HS-27A (cell line): ENCODE measurements around the gene SPIB.
"Not testable (repeated sequence)": the region's sequence is repeated elsewhere in the genome, so short reads cannot be mapped to it uniquely, and the experiment has no call there.

Source experiments
- DNase-seq: peaks from one replicate; pipeline ENCODE4 v3.0.0-alpha.2; 2012; ENCODE audit warnings: low read depth, missing footprints

Gene SPIB

DNA sequence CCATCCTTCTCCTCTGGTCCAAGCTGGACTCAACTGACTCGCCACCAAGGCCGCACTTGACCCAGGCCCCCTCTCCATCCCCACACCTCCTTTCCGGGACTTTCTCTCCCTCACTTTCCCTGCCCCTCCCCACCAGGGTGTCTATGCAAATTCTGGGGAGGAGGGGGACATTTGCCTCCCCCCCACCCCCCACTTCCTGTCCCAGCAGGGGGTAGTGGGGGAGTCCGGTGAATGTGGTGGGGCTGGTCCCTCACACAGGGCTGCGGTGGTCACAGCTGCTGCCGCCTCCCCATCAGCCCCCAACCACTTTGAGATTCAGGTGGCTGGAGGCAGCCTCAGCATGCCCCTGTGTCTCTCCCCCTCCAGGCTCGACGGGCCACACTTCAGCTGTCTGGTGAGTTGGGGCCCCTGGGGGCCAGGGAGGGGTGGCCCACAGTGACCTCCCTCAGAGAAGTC, 870 bp downstream of the SPIB start:
- DNase-seq, result no peak

DNA sequence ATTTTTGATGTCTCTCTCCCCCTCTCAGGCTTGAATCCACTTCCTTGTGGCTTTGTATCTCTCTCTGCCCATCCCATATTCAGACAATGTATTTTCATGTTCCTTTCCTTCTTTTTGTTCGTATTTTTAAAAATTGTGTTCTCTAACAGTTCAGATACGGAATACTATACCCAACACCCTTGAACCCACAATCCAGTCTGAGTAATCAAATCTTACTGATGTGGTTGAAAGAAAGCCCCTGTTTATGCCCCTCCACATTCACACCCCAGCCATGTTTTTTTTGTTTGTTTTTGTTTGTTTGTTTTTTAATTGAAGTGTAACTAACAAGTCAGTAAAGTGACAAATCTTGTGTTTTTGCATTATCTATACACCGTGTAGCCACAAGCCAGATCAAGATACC, 1.4 kb downstream of the SPIB start:
- no peak for DNase-seq

DNA sequence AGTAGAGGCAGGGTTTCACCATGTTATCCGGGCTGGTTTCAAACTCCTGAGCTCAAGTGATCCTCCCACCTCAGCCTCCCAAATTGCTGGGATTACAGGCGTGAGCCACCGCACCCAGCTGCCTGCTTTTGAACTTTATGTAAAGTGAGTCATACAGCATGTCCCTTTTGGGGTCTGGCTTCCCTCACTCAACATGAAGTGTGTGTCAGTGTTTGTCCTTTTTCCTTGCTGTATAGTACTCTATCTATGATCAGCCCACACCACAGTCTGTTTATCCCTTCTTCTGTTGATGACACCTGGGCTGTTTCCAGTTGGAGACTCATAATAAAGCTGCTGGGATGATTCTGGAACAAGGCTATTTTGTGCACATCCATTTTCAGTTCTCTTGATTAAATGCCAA, 2.1 kb downstream of the SPIB start:
- no peak for DNase-seq

DNA sequence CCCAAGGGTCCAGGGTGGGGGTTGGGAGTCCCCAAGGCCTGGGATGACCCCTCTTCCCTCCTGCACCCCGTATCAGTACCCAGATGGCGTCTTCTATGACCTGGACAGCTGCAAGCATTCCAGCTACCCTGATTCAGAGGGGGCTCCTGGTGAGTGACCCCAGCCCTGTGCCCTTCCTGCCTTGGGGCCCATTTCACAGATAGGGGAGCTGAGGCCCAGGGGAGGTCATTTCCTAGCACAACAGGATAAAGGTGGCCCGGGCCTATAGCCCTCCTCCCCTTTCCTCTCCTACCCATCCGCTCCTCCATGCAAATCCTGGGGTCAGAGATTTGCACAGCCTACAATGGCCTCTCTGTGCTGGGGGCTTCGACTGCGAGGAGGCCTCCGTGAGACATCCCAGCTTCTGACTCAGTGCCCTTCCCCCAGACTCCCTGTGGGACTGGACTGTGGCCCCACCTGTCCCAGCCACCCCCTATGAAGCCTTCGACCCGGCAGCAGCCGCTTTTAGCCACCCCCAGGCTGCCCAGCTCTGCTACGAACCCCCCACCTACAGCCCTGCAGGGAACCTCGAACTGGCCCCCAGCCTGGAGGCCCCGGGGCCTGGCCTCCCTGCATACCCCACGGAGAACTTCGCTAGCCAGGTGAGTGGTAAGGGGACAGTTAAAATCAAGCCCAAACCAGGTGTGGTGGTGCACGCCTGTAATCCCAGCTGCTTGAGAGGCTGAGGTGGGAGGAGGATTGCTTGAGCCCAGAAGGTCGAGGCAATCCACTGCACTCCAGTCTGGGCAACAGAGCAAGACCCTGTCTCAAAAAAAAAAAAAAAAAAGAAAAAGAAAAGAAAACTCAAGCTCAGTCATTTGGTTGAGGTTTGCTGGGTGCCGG, 3.9 kb downstream of the SPIB start:
- DNase-seq, result no peak

DNA sequence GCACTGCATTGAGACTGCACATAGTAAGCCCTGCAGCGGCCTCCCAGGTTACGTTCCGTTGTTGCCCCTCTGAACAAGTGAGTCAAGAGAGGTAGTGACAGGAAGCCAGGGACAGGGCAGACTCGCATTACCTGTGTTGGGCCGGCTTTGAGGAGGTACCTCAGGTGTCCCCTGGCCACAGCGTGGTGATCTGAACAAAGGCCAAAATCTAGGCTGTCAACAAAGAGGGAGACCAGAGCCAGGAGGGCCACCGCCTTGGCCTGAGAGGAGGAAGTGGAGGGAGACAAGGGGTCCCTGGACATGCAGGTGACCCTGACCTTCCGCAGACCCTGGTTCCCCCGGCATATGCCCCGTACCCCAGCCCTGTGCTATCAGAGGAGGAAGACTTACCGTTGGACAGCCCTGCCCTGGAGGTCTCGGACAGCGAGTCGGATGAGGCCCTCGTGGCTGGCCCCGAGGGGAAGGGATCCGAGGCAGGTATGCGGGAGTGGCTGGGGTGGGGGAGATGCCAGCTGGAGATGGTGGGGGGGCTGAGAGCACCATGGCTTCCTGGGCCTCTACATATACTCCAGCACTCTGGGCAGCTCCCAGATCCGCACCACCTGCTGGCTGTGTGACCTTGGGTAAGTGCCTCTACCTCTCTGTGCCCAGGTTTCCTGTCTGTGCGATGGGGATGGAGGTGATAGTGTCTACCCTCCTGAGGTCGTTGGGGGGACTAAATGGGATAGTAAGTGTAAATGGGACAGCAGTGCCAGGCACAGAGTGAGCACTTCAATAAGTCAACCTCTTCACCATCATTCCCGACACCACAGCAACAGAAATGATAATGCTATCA, 4.8 kb downstream of the SPIB start:
- DNase-seq, result no peak

DNA sequence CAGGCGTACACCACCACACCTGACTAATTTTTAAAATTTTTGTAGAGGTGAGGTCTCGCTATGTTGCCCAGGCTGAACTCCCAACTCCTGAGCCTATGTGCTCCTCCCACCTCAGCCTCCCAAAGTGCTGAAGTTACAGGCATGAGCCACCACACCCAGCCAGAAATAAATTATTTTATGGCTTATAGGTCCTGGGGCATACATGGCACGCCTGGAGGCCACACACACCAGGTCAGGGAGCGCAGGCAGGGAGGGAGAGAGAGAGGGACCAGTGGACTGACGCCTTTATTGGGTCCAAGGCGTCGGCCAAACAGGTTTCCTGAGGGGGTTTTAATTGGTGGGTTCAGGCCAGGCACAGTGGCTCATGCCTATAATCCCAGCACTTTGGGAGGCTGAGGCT, 6.8 kb downstream of the SPIB start:
- DNase-seq, result no peak

DNA sequence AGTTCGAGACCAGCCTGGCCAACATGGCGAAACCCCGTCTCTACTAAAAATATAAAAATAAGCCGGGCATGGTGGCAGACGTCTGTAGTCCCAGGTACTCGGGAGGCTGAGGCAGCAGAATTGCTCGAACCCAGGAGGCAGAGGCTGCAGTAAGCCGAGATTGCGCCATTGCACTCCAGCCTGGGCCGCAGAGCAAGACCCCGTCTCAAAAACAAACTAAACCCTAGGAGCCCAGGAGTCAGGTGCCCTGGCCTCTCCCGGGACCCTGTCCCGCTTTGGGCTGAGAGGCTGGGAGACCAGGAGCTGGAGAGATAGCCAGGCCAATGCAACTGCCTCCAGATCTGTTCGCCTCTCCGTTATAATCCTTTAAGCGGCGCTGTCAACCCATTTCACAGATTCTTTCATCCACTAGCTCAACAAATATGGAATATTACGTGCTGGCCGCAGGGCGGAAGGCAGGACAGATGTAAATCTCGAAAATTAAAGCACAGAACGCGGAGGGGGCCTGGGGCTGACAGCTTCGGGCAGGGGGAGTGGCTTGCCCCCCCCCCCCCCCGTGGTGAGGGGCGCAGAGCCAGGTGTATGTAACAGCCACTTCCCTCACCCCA, 8.7 kb downstream of the SPIB start:
- DNase-seq, result no peak

DNA sequence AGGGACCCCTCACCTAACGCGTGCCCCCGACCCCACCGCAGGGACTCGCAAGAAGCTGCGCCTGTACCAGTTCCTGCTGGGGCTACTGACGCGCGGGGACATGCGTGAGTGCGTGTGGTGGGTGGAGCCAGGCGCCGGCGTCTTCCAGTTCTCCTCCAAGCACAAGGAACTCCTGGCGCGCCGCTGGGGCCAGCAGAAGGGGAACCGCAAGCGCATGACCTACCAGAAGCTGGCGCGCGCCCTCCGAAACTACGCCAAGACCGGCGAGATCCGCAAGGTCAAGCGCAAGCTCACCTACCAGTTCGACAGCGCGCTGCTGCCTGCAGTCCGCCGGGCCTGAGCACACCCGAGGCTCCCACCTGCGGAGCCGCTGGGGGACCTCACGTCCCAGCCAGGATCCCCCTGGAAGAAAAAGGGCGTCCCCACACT, 9.3 kb downstream of the SPIB start:
- DNase-seq, result no peak

DNA sequence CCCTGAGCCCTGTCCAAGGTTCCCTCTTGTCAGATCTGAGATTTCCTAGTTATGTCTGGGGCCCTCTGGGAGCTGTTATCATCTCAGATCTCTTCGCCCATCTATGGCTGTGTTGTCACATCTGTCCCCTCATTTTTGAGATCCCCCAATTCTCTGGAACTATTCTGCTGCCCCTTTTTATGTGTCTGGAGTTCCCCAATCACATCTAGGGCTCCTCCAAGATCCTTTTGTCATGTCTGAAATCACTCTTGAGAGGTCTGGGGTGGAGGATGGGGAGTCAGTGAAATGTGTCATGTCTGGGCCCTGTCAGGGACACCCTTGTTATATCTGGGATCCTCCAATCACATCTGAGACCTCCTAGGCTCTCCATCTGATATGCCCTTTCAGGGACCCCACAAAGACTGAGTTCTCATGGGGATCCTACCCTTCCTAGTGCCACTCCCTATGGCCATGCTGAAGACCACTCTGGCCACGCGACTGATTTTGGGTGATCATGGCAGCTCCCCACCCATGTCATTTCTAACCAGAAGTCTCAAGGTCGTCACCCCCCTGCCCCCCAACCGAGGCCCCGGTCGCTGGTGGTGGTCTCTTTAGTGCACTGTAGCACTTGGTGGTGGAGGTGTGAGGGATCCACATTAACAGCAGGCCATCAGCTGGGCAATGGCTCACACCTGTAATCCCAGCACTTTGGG, 10.2 kb downstream of the SPIB start:
- no peak for DNase-seq

DNA sequence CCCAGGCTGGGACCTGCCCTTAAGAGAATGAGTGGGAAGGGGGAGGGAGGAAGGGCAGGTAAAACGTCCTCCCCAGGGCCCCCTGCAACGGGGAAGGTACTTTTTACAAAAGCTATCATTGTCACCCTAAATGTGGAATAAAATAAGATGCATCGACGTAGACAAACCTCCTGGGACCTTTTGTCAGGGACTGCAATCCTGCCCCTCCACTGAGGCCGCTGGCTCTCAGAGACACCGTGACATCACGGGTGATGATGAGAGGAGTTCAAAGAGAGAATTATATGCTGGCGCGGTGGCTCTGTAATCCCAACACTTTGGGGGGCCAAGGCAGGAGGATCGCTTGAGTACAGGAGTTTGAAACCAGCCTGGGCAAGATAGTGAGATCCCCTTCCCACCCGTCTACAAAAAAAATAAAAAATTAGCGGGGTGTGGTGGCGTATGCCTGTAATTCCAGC, 12.2 kb downstream of the SPIB start:
- DNase-seq, result no peak

DNA sequence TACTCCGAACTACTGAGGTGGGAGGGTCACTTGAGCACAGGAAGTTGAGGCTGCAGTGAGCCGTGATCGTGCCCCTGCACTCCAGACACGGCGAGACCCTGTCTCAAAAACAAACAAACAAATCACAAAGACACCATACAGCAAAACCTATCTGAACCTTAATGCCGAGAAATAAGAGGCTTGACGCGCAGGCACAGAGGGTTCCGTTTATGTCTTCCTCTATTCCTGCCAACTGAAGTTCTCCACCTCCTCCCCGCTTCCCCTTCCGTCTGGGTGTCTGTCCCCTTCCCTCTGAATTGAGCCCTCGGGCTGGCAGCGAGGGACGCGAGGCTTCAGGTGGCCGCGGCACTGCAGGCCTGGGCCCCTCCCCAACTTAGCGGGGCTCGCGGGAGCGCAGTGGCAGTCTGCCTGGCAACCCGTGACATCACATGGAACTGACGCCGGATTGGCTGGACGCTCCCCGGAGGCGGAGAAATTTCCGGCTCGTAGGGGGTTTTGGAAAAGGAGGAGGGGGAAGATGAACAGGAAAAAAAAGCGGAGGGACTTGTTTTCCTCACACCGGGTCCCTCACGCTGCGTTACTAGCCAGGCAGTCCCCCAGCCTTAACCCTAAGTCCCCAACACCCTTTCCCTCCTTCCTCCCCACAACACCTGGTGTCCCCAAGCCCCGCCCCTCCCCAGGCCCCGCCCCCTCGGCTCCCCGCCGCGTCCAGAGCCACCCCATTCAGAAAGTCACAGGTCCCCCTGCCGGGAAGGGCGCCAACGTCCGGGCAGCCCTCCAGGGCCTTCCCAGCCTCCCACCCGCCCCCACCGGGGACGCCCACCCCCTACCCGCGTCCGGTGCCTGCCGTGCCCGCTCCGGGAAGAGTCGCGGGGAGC, 12.8 kb downstream of the SPIB start:
- peak; percentile 29 for DNase-seq

DNA sequence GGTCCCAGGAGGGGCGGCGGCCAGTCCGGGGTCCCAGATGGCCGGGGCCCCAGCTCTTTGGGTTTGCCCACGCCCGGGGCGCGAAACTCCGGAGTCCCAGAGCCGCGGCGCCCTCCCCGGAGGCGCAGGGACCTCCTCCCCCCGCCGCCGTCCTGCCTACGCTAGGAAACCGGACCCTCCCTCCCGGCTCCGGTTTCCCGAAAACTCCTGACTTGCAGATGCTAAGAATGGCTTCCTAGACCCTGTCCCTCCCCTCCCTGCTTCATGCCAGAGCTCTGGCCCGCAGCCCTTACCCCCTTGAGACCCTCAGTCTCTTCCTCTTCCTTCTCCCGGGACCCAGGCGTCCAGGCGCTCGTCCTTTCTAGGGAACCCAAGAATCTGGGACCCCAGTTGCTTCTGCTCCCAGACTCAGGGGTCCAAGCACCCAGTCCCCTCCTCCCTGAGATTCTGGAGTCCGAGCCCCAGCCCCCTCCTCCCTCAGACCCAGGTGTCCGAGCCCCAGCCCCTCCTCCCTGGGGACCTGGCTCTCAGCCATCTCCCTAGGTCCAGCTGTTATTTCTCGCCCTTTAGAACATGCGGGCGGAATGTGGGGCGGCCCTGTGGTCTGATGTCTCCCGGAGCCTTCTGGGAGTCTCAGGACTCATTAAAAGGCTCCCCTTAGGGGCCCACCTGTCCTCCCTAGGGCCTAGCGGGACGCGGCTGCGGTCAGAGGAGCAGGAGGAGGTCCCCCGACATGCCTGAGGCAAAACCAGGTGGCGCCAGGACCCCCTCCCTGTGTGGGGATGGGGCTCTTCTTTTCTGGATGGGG, 13.7 kb downstream of the SPIB start, which contains the start of gene MYBPC2:
TSS of gene MYBPC2 (plus strand) at position 672 of the 808 bp plus-strand sequence. CDS start at position 734, 62 bp downstream.
- no peak for DNase-seq

DNA sequence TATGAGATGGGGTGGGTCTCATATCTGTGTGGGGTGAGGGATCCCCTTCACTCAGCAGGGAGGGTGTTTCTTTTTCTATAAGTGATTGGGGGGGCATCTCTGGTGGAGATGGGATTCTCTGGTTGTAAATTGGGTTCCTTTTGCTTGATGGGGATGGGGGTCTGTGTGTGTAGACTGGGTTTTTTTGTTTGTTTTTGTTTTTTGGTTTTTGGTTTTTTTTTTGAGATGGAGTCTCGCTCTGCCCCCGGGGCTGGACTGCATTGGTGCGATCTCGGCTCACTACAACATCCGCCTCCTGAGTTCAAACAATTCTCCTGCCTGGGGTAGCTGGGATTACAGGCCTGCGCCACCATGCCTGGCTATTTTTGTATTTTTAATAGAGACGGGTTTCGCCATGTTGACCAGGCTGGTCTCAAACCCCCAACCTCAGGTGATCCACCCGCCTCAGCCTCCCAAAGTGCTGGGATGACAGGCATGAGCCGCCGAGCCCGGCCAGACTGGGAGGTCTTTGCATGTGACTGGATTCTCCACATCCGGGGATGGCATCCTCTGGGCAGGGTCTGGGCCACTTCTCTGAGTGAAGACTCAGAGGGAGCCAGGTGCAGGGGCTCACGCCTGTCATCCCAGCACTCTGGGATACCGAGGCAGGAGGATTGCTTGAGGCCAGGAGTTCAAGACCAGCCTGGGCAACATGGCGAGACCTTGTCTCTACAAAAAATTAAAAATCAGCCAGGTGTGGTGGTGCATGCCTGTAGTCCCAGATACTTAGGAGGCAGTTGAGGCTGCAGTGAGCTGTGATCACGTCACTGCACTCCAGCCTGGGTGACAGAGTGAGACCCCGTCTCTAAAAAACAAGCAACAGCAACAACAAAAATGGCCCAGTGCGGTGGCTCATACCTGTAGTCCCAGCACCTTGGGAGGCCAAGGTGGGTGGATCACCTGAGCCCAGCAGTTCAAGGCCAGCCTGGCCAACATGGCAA, 14.8 kb downstream of the SPIB start:
- DNase-seq, result no peak

DNA sequence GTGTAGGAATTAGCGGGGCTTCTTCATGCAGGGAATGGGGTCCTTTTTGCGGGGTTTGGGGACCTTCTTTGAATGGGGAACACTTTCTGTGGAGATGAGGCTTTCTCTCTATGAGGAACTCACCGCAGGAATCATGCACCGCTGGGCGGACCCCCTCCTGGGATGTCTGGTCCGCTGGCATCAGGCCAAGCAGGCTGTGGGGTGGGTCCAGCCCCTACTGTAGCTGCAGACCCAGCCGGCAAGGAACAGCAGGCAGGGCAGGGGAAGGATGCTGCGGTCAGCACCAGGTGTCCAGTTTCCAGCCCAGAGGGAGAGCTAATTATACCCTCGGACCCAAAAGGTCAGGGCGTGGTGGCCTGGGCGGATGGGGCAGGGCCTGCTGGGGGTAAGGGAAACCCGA, 15.8 kb downstream of the SPIB start:
- no peak for DNase-seq

DNA sequence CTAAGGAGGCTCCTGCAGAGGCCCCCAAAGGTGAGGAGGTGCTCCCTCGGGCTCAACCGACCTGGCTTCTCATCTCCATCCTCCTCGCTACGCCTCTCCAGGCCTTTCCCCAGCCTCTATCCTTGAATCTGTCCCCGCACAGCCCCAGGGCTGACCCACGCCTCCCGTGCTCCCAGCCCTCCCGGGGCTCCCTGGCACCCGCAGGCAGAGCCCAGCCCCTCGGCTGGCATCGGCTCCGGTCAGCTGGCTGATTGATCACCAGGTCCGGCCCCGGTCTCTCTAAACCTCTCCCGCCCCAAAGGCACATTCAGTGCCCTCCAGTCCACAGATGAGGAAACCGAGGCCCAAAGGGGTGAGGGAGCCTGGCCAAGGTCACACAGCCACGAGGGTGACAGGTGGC, 16.5 kb downstream of the SPIB start:
- no peak for DNase-seq

DNA sequence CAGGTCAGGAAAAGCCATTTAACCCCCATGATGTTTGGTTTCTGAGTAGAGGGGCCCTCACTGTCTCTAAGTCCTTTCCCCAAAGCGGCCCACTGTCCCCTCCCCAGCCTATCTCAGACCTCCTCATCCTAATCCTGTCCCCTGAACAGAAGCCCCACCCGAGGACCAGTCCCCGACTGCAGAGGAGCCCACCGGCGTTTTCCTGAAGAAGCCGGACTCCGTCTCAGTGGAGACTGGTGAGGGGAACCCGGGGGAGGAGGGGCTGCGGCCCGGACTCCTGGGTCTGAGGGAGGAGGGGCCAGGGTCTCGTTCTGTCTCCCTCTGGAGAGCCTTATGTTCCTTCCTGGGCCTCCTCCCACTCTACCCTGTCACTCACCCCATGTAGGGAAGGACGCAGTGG, 16.9 kb downstream of the SPIB start:
- DNase-seq, result no peak

DNA sequence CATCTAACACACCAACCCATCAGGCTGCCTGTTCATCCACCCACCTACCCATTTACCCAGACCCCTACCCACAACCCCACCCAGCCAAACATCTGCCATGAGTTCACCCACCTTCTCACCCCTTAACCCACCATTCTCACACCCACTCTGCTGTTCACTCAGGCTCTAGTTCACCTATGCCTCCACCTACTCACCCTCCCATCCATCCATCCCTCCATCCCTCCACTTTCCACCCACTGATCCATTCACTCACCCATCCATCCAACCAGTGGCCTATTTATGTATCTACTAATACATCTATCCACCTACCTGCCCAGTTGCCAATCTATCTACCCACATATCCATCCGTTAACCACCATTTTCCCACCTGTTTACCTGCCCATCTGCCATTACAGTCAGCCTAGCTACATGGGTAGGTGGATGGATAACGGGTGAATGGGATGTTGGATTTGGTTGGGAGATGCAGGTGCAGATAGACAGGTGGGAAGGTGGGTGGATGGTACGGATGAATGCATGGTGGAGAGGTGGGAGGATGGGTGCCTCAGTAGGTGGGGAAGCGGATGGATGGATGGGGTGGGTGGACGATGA, 19.2 kb downstream of the SPIB start:
- DNase-seq, result no peak

DNA sequence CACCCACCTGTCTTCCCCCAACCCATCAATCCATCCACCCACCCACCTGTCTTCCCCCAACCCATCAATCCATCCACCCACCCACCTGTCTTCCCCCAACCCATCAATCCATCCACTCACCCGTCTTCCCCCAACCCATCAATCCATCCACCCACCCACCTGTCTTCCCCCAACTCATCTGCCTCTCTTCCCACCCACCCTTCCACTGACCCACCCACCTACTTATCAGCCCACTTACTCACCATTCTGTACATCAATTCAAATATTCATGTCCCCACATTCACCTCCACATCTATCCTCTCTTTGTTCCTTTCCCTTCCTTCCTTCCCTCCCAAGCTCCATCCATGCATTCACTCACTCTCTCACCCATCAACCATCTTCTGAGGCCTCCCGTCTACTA, 20.4 kb downstream of the SPIB start:
- not testable (repeated sequence) for DNase-seq
